ENCODE measurements around the gene KLC1.

DNA sequence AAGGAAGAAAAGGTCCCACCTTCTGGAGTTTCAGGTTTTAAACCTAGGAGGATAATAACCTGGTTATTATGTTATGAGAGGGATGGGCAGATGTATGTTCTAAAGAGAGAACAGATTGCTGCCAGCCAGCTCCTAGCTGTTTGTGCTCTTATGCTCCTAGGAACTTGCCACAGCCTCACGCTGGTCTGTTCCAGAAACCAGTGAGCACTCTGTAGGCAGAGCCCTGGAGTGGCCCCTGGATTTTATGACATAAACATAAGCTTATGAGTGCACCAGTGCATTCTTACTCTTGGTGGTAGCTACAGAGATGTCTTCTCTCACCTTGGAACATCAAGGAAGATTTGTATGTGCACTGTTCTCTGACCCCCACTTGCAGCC lies 27.7 kb downstream of the KLC1 start:
- TF ChIP-seq CTCF (IDR thresholded peaks at IDR 0.05) (no peak), POLR2AphosphoS5 (IDR thresholded peaks at IDR 0.05) (no peak)
